NCI-H2196 (cell line): ENCODE results near the gene EMID1.

Source experiments
- DNase-seq: peaks from one replicate; lab custom pipeline; 2025; ENCODE audit not compliant: unreplicated experiment; lab: John Stamatoyannopoulos, UW

Gene EMID1

GRCh38 chr22:29194184-29194583, 11.5 kb upstream of the EMID1 start:
- DNase-seq = no peak

- DNase-seq = no peak
Observed at GRCh38 chr22:29195118-29195963, 10.4 kb upstream of the EMID1 start.

GRCh38 chr22:29195964-29196666, 9.6 kb upstream of the EMID1 start:
- DNase-seq = no peak

DNA sequence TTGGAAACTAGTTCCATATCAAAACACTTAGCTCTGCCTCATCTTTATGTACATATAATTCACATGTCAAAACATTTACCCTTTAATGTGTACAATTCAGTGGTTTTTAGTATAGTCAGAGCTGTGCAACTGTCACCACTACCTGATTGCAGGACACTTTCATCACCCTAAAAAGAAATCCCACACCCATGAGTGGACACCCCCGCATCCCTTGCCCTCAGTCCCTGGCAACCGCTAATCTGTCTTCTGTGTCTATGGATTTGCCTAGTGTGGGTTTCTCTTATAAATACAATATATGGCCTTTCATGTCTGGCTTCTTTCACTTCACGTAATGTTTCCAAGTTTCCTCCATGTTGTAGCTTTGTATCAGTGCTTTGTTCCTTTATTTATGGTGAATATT, 8.6 kb upstream of the EMID1 start:
- no peak for DNase-seq

DNA sequence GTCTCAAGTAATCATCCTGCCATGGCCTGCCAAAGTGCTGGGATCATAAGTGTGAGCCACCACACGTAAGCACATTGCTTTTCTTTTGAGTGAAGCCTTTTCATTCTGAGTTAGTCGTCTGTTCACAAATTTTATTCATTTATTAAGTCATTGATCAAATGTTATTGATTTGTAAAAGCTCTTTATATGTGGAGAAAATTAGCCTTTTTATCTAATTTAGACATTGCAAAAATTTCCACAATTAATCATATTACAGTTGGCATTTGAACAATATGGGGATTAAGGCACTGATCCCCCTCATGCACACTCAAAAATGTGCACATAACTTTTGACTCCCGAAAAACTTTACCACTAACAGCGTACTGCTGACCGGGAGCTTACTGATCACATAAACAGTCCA, 7.5 kb upstream of the EMID1 start:
- DNase-seq = no peak

DNA sequence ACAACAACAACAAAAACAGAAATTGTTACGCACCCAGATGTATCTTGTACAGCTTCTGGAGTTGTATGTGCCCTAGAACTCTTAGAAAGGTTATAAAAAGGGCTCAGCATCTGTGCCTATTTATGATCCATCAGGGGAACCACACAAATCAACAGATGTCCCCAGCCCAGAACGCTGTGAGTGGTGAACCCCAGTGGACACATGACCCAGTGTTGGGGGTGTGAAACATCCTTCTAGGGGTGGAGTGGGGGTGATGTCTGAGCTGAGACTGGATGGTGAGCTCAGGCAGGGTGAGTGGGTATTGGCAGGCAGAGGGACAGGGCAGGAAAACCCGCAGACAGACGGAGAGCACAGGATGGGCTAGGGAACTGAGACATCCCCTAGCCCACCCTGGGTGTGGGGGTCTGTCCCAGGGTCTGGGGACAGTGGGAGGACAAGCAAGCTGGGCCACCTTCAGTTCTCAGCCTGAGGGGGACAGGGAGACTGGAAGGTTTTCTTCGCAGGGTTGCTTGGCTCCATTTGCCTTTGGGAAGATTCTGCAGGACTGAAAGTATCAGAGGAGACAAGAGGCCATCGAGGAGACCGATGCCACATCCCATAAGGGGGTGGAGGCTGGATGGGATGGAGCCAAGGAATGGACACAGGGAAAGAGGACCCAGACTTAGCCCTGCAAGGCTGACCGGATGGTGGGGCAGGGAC, 5.8 kb upstream of the EMID1 start:
- no peak for DNase-seq

DNA sequence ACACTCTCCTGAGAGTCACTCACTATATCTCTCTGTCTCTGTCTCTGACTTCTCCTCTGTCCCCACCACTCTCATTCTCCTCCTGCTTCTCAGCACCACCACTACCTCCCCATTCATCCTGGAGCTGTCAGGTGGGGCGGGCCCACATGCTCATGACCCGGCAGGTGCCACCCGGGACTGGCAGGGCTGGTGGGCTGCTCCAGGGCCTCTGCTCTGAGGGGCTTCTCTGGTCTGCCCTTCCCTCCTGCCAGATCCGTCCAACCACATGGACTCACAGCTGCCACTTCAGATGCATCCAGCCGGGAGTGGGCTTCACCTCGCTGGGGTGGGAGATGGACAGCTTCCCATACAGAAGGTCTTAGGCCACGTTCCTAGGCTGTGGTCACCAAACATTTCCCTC, 4.8 kb upstream of the EMID1 start:
- DNase-seq = no peak

DNA sequence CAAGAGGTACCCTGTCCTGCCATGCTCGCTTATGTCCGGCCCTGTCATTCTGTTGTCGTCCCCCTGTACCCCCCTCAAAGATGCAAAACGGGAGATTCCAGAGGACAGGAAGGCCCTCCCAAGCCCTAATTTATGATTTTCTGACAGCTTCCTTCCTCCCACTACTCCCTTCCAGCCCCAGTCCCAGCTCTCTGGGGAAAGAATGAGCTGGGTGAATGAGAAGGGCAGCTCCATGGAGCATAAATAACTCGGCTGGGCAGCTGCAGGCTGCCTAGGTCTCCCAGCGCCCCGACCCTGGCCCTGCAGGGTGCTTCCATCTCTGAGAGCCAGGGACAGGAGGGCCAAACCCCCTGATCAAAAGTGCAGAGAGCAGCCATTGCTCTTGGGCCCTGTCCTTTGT, 3.9 kb upstream of the EMID1 start:
- no peak for DNase-seq

DNA sequence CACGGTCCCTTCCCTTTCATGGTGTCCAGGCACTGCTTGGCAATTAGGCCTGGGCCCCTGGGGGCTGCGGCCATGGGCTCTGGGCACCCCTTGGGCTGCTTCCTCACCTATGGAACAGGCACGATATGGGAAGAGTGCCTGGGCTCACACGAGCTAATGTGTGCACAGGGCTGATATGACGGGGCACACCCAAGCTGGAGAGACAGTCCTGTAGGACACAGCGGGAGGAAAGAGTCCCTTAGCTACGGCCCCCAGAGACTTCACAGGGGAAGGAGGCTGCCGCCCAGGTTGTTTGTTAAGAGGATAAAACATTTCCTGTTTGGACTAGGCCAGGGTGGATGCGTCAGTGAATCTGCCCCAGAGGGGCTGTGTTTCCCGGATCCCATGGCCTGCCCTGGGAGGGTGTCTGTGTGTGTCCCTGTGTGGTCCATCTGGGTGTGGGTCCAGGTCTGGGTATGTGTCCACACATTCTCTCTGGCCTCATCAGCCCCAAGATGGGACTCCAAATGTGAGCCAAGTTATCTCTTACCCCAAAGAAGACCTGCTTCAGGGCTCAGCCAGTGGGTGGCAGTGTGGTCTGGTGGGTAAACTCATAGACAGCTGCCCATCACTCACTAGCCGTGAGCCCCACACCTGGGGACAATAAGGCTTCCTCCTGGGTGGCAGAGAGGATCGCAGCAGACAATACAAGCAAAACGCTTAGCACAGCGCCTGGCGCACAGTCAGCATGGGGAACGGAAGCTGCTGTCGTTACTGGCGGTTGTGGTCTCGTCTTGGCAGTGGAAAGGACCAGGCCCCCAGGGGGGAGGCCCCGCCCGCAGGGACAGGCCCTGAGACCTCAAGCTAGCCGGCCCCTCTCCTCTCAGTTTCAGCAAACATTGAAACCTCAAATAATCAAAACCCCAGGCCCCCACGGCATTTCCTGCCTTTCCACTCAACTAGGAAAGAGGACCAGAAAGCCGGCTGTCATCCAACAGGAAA, 3.2 kb upstream of the EMID1 start:
- no peak for DNase-seq

DNA sequence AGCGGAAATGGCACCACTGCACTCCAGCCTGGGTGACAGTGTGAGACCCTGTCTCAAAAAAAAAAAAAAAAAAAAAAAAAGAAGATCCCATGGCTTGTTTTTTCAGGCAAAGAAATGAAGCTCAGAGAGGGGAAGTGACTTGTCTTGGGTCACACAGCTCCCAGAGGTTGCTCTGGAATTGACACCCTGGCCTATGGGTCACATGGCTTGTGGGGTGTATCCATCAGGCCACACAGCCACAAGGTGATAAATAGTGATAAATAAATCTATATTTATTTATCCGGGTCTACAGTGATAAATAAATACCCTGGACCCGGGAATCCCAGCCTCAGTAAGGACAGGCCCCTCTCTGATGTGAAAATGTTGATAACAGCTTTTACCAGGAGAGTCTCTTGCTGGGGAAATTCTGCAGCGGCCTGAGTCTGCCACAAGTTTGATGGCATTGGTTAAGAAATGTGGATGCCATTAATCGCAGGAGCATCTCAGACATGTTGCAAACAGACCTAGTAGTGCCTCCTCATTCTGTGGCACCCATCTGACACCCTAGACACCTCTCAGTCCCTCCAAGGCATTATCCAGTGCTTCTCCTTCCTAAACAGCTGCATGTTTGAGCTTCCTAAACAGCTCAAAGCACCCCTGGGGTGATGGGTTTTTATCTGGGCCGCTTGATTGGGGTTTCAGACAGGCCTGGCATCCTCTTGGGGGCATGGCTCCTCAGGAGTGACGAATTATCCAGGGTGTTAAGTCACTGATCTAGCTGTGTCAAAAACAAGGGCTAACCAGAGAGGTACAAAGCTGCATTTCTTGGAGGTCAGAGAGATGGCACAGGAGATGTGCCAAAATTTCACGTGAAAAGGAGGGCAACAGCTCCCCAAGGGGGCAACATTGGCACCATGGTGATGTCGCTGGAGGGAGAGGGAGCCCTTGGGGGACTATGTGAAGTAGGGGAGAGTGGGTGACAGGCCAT, 1.9 kb upstream of the EMID1 start:
- DNase-seq = no peak

- DNase-seq = no peak
Observed at GRCh38 chr22:29204455-29205183, 1.1 kb upstream of the EMID1 start.

DNA sequence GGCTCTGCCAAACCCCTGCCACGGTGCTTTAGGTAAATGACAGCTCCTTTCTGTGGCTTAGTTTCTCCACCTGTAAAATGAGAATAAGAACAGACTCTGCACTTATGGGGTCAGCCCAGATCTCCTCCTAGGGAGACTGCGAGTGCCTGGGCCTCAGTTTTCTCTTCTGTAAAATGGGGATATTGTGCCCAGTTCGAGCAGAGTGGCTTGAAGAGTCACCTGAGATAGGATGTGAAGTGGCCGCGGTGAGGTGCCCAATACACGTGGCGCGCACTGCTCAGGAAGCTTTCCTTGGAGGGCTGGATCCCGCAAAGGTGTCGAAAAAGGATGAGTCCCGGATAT, 473 bp upstream of the EMID1 start:
- no peak for DNase-seq

DNA sequence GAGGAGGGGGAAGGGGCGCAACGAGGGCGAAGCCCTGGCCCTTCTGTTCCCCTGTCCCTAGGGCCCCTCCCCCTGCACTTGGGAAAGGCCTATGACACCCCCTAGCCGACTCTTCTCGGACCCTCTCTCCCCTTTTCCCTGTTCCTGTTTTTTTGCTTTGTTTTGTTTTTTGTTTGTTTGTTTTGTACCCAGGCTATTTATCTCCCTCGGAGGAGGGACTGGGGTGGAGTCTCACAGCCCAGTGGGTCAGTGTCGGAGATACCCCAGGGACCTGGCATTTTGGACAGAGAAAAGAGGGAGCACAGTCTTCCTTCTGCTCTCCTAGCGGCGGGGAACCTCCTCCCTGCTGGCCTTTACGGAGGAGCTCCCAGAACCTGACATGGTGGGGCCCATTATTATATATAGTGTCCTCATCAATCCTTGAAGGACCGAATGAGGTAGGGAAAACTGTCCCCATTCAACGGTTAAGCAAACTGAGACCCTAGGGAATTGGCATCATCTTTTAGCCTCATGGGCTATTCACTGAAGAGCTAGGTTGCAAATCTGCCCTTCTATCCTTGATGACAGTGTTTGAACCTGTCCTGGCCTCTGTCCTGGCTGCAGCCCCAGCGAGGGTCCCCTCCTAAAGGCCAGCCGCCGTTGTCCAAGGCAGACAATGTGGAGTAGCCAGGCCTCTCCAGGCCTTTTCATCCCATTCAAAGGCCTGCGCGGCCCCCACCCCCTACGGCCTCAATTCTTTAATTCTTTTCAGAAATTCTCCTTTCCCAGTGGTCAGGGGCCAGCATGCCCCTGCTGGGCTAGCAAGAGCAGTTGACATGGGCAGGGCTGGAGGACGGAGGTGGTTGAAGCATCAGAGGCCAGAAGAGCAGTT, 911 bp downstream of the EMID1 start:
- DNase-seq = no peak

GRCh38 chr22:29207243-29207550, 1.5 kb downstream of the EMID1 start:
- DNase-seq = no peak

GRCh38 chr22:29207562-29208501, 2.1 kb downstream of the EMID1 start:
- no peak for DNase-seq

- no peak for DNase-seq
Observed at GRCh38 chr22:29208502-29208862, 2.8 kb downstream of the EMID1 start.

GRCh38 chr22:29208879-29209623, 3.4 kb downstream of the EMID1 start:
- DNase-seq = no peak
